Ectodermal cell (in vitro differentiated cells): ENCODE measurements around the gene SLC25A11. TPM values are rescaled to one million over a fixed set of nuclear protein-coding genes. Genes with fewer than 3 reads are reported as not detected.

Experiments
- H3K27ac ChIP-seq: 2 replicates; pipeline ENCODE4 v1.7.0; 2013; ENCODE audit warnings: mild to moderate bottlenecking, low read depth, low read length; ENCODE audit not compliant: insufficient read depth, poor library complexity, severe bottlenecking
- H3K27me3 ChIP-seq: 2 replicates; pipeline ENCODE4 v1.7.0; 2013; ENCODE audit warnings: mild to moderate bottlenecking, low read length; ENCODE audit not compliant: insufficient read depth, control insufficient read depth, poor library complexity, severe bottlenecking
- H3K36me3 ChIP-seq: one replicate; pipeline ENCODE4 v1.7.0; 2013; ENCODE audit warnings: low read length; ENCODE audit not compliant: control insufficient read depth, insufficient read depth
- H3K4me1 ChIP-seq: one replicate; pipeline ENCODE4 v1.7.0; 2013; ENCODE audit warnings: low read length; ENCODE audit not compliant: control insufficient read depth, insufficient read depth
- H3K4me3 ChIP-seq: 2 replicates; pipeline ENCODE4 v1.7.0; 2013; ENCODE audit warnings: low read depth, low read length, control low read depth; ENCODE audit not compliant: insufficient read depth
- H3K9me3 ChIP-seq: 2 replicates; pipeline ENCODE4 v1.7.0; 2013; ENCODE audit warnings: mild to moderate bottlenecking, low read length, moderate library complexity; ENCODE audit not compliant: control insufficient read depth
- WGBS, 2 experiments: methylation state at CpG; one replicate each; pipeline ENCODE4 v1.1.7; 2013; ENCODE audit warnings: missing lambda C conversion rate in 2 of 2; 5-methylcytosine and 5-hydroxymethylcytosine counted together
- polyA plus RNA-seq, 4 experiments: library from polyadenylated mRNA; stranded (reverse); fragments of 50-300 nt; gene quantifications; one replicate each; pipeline ENCODE4 v1.2.3, GENCODE V29; 2013

SLC25A11 gene, protein sequence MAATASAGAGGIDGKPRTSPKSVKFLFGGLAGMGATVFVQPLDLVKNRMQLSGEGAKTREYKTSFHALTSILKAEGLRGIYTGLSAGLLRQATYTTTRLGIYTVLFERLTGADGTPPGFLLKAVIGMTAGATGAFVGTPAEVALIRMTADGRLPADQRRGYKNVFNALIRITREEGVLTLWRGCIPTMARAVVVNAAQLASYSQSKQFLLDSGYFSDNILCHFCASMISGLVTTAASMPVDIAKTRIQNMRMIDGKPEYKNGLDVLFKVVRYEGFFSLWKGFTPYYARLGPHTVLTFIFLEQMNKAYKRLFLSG
- 59.7 TPM for polyA plus RNA-seq (2013, experiment 1 of 4)
- polyA plus RNA-seq (2013, experiment 2 of 4), result 60.3 TPM
- polyA plus RNA-seq (2013, experiment 3 of 4), result 47.6 TPM
- 59.3 TPM for polyA plus RNA-seq (2013, experiment 4 of 4)

DNA sequence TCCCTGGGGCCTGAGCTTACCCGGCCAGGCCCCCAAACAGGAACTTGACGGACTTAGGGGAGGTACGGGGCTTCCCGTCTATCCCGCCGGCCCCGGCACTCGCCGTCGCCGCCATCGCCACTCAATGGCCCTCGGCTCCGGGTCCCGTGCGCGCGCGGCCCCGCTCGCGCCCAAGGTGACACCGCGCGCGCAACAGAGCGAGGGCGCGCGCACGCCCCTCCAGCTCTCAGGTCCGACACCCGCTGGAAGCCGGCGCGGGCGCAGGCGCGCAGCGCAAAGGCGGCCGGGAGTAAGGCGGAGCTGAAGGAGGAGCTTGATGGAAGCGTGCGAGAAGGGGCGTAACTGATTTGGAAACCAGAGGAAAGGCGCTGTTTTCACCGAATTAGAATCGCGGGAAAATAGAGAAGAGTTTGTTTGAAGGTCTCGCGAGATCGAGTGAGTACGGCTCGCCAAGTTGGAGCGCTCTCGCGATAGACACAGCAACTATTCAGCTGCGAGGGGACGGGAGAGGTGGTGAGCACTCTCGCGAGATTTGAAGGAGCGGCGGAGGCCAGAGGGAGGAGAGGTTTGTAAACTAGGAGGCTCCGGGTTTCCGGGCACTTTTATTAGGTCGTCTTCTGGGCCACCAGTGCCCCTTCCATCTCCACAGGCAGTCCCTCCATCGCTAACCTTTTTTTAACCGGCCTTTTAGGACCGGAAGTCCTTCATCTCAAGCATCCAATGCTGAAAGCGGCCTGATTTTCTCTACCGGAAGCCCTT, at the start of gene SLC25A11, which contains the start of gene RNF167:
TSS of gene SLC25A11 (minus strand) at position 251 of the 759 bp plus-strand sequence. CDS start at position 115, 136 bp downstream.
TSS of gene RNF167 (plus strand) at position 473 of the 759 bp plus-strand sequence. CDS start 642 bp downstream, outside the sequence.
- Histone ChIP-seq H3K4me3 (peak within 1 kb of the TSS; percentile 92), H3K9me3 (no peaks in the 10 kb centered on the region), H3K4me1 (peaks cover 15% of the 10 kb centered on the region), H3K27me3 (no peaks in the 10 kb centered on the region), H3K36me3 (peaks cover 31% of the 10 kb centered on the region), H3K27ac (peak within 1 kb of the TSS; percentile 89)
- 0% methylated on average over 72 of the region's 72 CpGs for WGBS, 2 experiments

DNA sequence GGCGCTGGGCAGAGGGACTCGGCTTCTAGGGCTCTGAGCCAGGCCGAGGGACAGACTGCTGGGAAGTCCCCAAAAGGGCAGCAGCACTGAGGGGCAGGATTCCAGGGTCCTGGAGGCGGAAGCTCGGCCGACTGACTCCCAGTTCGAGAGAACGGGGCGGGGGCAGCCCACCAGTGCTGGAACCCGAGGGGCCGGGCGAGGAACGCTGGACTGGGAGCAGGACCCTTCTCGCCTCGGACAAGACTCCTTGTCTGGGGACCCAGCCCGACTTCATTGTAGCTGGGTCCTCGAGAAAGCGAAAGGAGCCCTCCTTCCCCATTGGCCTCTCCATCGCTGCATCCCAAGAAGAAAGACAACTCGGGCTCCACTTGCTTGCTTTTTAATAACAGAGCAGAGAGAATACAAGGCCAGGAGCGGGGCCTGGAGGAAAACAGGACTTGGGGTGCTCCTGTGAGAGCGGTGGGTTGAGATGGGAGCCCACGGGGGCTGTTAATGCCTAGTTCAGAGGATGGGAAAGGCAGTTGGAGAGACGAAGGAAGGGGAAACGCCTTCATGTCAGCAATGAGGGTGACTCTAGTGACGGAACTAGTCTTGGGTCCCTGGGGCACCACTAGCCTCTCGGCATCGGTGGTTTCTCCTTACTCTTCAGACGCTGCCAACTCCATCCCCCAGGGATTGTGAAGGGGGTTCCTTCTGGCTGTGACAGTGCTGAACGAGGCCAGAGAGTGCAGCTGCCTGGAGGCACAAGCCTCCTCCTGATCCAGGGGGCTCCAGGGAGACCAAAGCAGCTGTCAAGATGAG, 48.1 kb upstream of the SLC25A11 start:
- Histone ChIP-seq H3K4me3 (peak overlapping the region; percentile 76), H3K27ac (no peak overlapping the region)
- WGBS, 2 experiments, result 25 to 26% methylated on average over 30 of the region's 30 CpGs

DNA sequence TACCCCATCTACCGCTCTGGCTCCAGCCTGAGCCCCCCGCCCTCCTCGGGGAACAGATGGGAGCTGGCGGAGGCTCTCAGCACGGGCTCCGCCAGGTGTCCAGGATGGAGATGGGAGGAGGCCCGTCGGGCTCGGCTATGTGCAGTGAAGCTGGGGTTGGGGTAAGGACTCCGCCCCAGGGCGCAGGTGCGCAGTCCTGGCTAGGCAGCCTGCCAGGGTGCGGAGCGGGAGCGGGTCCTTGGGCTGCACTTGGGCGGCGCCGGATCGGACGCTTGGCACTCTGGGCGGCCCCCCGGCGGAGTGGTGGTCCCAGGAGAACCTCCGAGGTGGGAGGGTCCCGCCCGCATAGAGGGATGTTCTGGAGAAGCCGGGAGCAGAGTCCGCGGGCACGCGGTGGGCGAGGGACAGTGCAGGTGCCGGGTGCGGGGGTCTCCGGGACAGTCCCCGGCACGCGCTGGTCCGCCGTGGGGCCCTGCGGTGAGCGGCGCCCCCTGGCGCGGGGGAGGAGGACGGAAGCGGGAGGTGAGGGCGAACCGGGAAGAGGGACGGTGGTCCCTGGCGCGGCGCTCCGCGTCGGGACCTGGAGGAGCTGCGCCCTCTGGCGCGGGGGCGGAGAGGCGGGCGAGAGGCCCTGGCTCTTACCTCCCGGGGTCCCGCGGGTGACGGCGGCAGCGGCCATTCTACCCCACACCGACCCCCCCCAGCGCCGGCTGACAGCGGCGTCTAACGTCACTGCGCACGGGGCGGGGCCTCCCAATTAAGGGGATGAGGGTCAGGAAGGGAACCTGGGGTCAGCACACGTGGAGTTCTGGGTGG, 47.3 kb upstream of the SLC25A11 start, which contains the start of gene CAMTA2:
TSS of gene CAMTA2 (minus strand) at position 725 of the 816 bp plus-strand sequence. CDS start 1,453 bp downstream, outside the sequence.
- Histone ChIP-seq H3K4me1 (peaks cover 10% of the 10 kb centered on the region), H3K27ac (no peak within 1 kb of the TSS), H3K9me3 (no peaks in the 10 kb centered on the region), H3K27me3 (peaks cover 11% of the 10 kb centered on the region), H3K36me3 (no peaks in the 10 kb centered on the region), H3K4me3 (peak within 1 kb of the TSS; percentile 76)
- 2 to 3% methylated on average over 78 of the region's 78 CpGs for WGBS, 2 experiments

More for the DNA sequence above, 48.1 kb upstream of the SLC25A11 start:
- no peaks in the 10 kb centered on the region for H3K9me3 ChIP-seq
- H3K27me3 ChIP-seq, result peaks cover 11% of the 10 kb centered on the region
- peaks cover 10% of the 10 kb centered on the region for H3K4me1 ChIP-seq
- H3K36me3 ChIP-seq, result no peaks in the 10 kb centered on the region

DNA sequence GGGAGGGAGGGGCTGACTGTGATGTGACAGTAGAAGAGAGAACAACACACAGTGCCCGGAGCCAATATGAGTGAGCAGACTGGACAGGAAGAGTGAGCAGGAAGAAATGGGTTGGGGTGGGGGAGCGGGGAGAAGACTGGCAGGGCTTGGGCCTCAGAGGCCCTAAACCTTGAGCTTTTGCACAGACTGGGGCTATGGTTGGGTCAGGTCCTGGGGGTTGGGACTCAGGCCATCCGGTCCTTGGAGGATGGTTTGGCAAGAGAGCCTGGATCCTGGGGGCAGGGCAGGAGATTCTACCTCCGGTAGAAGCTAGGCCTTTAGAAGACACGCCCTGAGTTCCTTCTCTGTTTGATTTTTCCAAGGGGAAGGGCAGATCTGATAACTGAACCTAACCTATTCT, 46.6 kb upstream of the SLC25A11 start:
- WGBS, 2 experiments, result 81 to 89% methylated on average over 5 of the region's 5 CpGs
- H3K27ac ChIP-seq, result no peak overlapping the region

DNA sequence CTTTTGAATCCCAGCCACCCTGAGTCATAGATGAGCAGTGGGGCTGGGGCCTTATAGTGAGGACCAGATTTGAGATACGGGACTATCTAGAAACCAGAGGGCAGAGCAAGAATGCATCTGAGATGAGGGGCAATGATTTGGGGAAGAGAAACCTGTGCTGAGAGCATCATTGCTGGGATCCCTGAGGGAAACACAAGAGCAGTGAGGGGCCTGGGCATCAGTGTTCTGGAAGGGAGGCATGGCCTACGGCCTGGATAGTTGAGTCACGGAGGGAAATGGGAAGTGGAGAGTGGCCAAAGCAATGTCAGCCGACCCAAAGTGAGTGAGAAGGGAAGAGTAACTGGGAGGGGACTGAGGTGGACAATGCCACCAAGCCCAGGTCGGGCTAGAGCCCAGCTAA, 42.5 kb upstream of the SLC25A11 start:
- 72 to 74% methylated on average over 5 of the region's 5 CpGs for WGBS, 2 experiments

More for the DNA sequence above, 46.6 kb upstream of the SLC25A11 start:
- Histone ChIP-seq H3K36me3 (no peaks in the 10 kb centered on the region), H3K4me1 (peaks cover 10% of the 10 kb centered on the region), H3K4me3 (peak overlapping the region; percentile 76), H3K27me3 (peaks cover 11% of the 10 kb centered on the region), H3K9me3 (no peaks in the 10 kb centered on the region)

DNA sequence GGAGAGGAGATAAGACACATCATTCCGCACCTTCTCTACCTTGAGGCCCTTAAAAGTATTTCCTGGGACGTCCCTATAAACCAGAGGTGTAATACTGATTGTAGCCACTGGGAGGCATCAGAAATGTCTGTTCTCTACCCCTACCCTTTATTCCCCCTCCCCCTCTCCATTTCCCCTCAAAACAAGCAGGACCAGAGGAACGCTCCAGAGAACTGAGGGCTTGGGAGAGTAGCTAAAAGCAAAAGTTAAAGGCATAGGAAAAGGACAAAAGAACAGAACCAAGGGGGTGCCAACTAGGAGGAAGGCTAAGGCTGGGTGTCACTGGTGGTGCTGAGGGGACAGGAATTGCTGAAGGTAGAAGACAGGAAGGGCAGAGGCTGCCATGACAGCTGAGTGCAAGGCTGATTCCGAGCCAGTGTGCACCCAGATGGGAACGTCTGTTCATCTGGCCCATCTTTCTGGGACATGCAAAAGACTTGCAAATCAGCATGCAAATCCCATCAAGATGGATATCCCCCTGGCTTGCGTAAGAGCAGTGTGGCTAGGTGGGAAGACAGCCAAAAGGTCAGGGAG, 40.9 kb upstream of the SLC25A11 start:
- Histone ChIP-seq H3K27me3 (no peaks in the 10 kb centered on the region), H3K27ac (no peak overlapping the region), H3K36me3 (no peaks in the 10 kb centered on the region), H3K4me1 (no peaks in the 10 kb centered on the region), H3K9me3 (no peaks in the 10 kb centered on the region), H3K4me3 (no peak overlapping the region)
- WGBS, 2 experiments, result 56 to 59% methylated on average over 6 of the region's 6 CpGs

More for the DNA sequence above, 42.5 kb upstream of the SLC25A11 start:
- H3K27ac ChIP-seq, result no peak overlapping the region
- no peaks in the 10 kb centered on the region for H3K27me3 ChIP-seq
- H3K4me3 ChIP-seq, result no peak overlapping the region
- no peaks in the 10 kb centered on the region for H3K36me3 ChIP-seq
- H3K4me1 ChIP-seq, result no peaks in the 10 kb centered on the region
- no peaks in the 10 kb centered on the region for H3K9me3 ChIP-seq

DNA sequence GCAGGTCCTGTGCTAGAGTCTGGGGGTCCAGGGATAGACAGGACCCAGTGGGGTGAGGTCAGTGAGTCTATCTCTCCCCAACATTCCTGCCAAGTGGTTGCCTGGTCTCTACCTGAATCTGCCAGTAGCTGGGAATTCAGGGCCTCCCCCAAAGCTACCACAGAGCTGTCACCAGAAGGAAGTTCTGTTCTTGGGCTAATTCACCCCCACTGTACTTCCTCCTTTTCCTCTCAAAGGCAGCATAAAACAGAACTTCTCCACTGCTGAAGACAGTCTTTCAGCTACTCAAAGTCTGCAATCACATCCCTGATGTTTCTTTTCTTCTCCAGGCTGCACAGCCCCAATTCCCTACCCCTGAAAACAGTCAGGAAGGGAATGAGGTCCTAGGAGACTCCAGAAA, 38.9 kb upstream of the SLC25A11 start:
- H3K27ac ChIP-seq, result no peak overlapping the region
- H3K4me3 ChIP-seq, result no peak overlapping the region
- H3K9me3 ChIP-seq, result no peaks in the 10 kb centered on the region
- no peaks in the 10 kb centered on the region for H3K4me1 ChIP-seq
- no peaks in the 10 kb centered on the region for H3K27me3 ChIP-seq
- no peaks in the 10 kb centered on the region for H3K36me3 ChIP-seq

DNA sequence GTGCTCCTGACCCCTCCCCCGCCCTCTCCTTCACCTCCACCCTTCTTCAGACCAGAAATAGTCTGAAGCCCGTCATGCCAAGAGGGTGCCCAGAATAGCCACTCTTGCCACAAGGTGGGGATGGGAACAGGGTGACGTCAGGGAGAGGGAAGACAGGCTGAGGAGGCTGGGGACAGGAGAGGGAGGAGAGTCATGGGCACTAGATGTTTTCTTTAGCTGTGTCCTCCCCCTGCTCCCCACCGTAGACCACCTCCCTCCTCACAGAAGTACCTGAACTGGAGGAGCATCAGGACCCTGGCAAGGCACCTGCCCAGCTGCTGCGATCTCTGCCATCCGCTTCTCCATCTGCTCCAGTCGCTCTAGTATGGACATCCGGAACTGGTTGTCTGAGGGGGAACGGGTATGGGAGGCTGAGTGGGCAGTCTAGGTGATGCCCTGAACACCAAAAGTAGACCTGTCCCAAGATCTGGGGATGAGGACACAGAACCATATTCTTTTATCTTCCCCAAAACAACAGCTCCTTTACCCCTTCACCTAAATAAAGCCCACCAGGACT, 34.3 kb upstream of the SLC25A11 start:
- Histone ChIP-seq H3K27me3 (no peaks in the 10 kb centered on the region), H3K4me3 (no peak overlapping the region), H3K9me3 (no peaks in the 10 kb centered on the region), H3K36me3 (no peaks in the 10 kb centered on the region), H3K27ac (no peak overlapping the region), H3K4me1 (no peaks in the 10 kb centered on the region)
- WGBS, 2 experiments, result 90% methylated on average over 9 of the region's 9 CpGs
